ENCODE measurements around the gene WDR48.

Gene WDR48

GRCh38 chr3:39019299-39019698 is 32.5 kb upstream of the WDR48 start:
- TF ChIP-seq CTCF (IDR thresholded peaks at IDR 0.05; ENCODE audit: borderline replicate concordance, extremely low read depth, low read length, poor library complexity, severe bottlenecking): no peak
- no peak for TF ChIP-seq EZH2 (IDR thresholded peaks at IDR 0.05; ENCODE audit: borderline replicate concordance, low read depth, low read length, severe bottlenecking)
- ATAC-seq (ENCODE audit: insufficient read depth, low read depth): no peak
- no peaks in the 10 kb centered on the region for H3K4me1 ChIP-seq (ENCODE audit: insufficient read depth, low read length)
- no peak overlapping the region for H3K4me3 ChIP-seq (ENCODE audit: low read depth in 1 of 2, low read length in 2 of 2)
- no peaks in the 10 kb centered on the region for H3K79me2 ChIP-seq (ENCODE audit: insufficient read depth, low read length)
- no peaks in the 10 kb centered on the region for H3K9me3 ChIP-seq (ENCODE audit: insufficient read depth, low read length, severe bottlenecking)
- no peak overlapping the region for H3K27ac ChIP-seq (ENCODE audit: low read length)
- peaks cover 16% of the 10 kb centered on the region for H3K27me3 ChIP-seq (ENCODE audit: insufficient read depth, low read length, poor library complexity)
- no peak overlapping the region for H3K4me2 ChIP-seq (ENCODE audit: insufficient read depth, low read length)
- no peak overlapping the region for H3K9ac ChIP-seq (ENCODE audit: low read depth, low read length)
- no peaks in the 10 kb centered on the region for H3K36me3 ChIP-seq (ENCODE audit: insufficient read depth, low read length)
- no peak for DNase-seq
- H2AFZ ChIP-seq (ENCODE audit: low read depth, low read length): no peak overlapping the region
- H4K20me1 ChIP-seq (ENCODE audit: insufficient read depth, low read length): no peaks in the 10 kb centered on the region

GRCh38 chr3:39021029-39021428 is 30.8 kb upstream of the WDR48 start:
- no peaks in the 10 kb centered on the region for H3K9me3 ChIP-seq (ENCODE audit: insufficient read depth, low read length, severe bottlenecking)
- DNase-seq (no peak), ATAC-seq (ENCODE audit: insufficient read depth, low read depth) (no peak)
- no peaks in the 10 kb centered on the region for H3K79me2 ChIP-seq (ENCODE audit: insufficient read depth, low read length)
- no peak overlapping the region for H3K4me3 ChIP-seq (ENCODE audit: low read depth in 1 of 2, low read length in 2 of 2)
- H3K9ac ChIP-seq (ENCODE audit: low read depth, low read length): no peak overlapping the region
- TF ChIP-seq EZH2 (IDR thresholded peaks at IDR 0.05; ENCODE audit: borderline replicate concordance, low read depth, low read length, severe bottlenecking) (no peak), CTCF (IDR thresholded peaks at IDR 0.05; ENCODE audit: borderline replicate concordance, extremely low read depth, low read length, poor library complexity, severe bottlenecking) (no peak)
- no peak overlapping the region for H2AFZ ChIP-seq (ENCODE audit: low read depth, low read length)
- peaks cover 16% of the 10 kb centered on the region for H3K27me3 ChIP-seq (ENCODE audit: insufficient read depth, low read length, poor library complexity)
- no peak overlapping the region for H3K4me2 ChIP-seq (ENCODE audit: insufficient read depth, low read length)
- H4K20me1 ChIP-seq (ENCODE audit: insufficient read depth, low read length): no peaks in the 10 kb centered on the region
- no peaks in the 10 kb centered on the region for H3K36me3 ChIP-seq (ENCODE audit: insufficient read depth, low read length)
- no peaks in the 10 kb centered on the region for H3K4me1 ChIP-seq (ENCODE audit: insufficient read depth, low read length)
- no peak overlapping the region for H3K27ac ChIP-seq (ENCODE audit: low read length)

GRCh38 chr3:39021465-39022285 is 30.1 kb upstream of the WDR48 start:
- Histone ChIP-seq H3K36me3 (ENCODE audit: insufficient read depth, low read length) (no peaks in the 10 kb centered on the region), H3K79me2 (ENCODE audit: insufficient read depth, low read length) (no peaks in the 10 kb centered on the region), H2AFZ (ENCODE audit: low read depth, low read length) (no peak overlapping the region), H3K9me3 (ENCODE audit: insufficient read depth, low read length, severe bottlenecking) (no peaks in the 10 kb centered on the region), H3K9ac (ENCODE audit: low read depth, low read length) (no peak overlapping the region), H3K27ac (ENCODE audit: low read length) (no peak overlapping the region), H3K4me3 (ENCODE audit: low read depth in 1 of 2, low read length in 2 of 2) (no peak overlapping the region), H3K4me1 (ENCODE audit: insufficient read depth, low read length) (no peaks in the 10 kb centered on the region), H3K4me2 (ENCODE audit: insufficient read depth, low read length) (no peak overlapping the region), H3K27me3 (ENCODE audit: insufficient read depth, low read length, poor library complexity) (peaks cover 19% of the 10 kb centered on the region), H4K20me1 (ENCODE audit: insufficient read depth, low read length) (no peaks in the 10 kb centered on the region)
- no peak for DNase-seq
- ATAC-seq (ENCODE audit: insufficient read depth, low read depth): no peak
- TF ChIP-seq EZH2 (IDR thresholded peaks at IDR 0.05; ENCODE audit: borderline replicate concordance, low read depth, low read length, severe bottlenecking) (no peak), CTCF (IDR thresholded peaks at IDR 0.05; ENCODE audit: borderline replicate concordance, extremely low read depth, low read length, poor library complexity, severe bottlenecking) (no peak)
